HG02642 (cell line): Measurements from ENCODE around the gene TET2.

ENCODE experiments used
- ATAC-seq: cut with Tn5 transposase; IDR thresholded peaks from one replicate; pipeline ENCODE4 v1.9.1; 2021; ENCODE audit warnings: mild to moderate bottlenecking; ENCODE audit not compliant: unreplicated experiment, poor library complexity

The TET2 gene

GRCh38 chr4:105139646-105140045 is 7.0 kb upstream of the TET2 start:
- no peak for ATAC-seq

GRCh38 chr4:105140684-105141490 is 5.8 kb upstream of the TET2 start:
- peak; percentile 46 for ATAC-seq

GRCh38 chr4:105145156-105145902 is 1.3 kb upstream of the TET2 start:
- no peak for ATAC-seq

DNA sequence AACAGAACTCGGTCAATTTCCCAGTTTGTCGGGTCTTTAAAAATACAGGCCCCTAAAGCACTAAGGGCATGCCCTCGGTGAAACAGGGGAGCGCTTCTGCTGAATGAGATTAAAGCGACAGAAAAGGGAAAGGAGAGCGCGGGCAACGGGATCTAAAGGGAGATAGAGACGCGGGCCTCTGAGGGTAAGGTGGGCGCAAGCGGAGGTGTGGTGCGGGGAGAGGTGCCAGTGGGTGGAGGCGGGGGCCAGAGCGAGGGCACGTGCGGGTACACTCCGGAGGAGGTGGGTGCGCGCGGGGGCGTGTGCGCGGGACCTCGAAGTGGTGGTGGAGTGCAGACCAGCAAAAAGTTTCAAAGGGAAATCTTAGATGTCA is 787 bp upstream of the TET2 start:
- peak; percentile 23 for ATAC-seq

- ATAC-seq: peak; percentile 7
Measured at GRCh38 chr4:105147016-105147552, 408 bp downstream of the TET2 start.

GRCh38 chr4:105147553-105148161 is 981 bp downstream of the TET2 start:
- no peak for ATAC-seq

DNA sequence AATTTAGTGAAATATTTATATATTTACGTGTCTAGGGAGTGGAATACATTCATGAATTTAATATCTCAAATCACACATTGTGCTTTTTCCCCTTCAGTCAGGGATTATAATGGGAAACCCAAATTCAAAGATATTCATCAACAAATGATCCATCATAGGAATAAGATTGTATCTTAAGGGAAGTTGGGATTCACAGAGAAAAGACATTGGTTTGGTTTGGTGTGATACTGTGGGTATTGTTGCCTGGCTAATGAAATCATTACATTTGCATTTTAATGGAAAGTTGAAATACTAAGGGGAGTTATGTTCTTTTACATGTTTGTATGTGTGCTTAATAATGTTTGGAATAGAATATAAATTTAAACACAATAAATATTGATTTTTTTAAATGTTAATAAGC is 1.7 kb downstream of the TET2 start:
- ATAC-seq: no peak

GRCh38 chr4:105148776-105149175 is 2.1 kb downstream of the TET2 start:
- ATAC-seq: no peak

- ATAC-seq: no peak
Measured at GRCh38 chr4:105149771-105150170, 3.1 kb downstream of the TET2 start.

DNA sequence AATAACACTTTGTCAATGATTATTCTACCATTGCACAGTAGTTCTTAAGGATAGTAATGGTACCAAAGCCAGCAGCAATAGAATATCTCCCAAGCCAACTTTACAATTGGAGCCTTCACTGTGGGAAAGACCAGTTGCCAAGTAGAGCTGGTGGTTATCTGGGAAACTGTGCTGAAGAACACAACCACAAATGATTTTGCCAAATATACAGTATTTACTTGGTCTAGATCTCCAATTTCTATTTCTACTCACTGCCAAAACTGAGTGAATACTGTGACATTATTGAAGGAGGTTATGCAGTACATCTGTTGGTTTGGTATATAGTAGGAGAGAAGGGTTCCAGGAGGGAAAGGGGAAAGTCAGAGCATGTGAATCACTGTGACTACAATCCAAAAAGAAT is 3.8 kb downstream of the TET2 start:
- no peak for ATAC-seq

- no peak for ATAC-seq
Measured at GRCh38 chr4:105153749-105154148, 7.1 kb downstream of the TET2 start.

- ATAC-seq: no peak
Measured at GRCh38 chr4:105154576-105154975, 7.9 kb downstream of the TET2 start.

DNA sequence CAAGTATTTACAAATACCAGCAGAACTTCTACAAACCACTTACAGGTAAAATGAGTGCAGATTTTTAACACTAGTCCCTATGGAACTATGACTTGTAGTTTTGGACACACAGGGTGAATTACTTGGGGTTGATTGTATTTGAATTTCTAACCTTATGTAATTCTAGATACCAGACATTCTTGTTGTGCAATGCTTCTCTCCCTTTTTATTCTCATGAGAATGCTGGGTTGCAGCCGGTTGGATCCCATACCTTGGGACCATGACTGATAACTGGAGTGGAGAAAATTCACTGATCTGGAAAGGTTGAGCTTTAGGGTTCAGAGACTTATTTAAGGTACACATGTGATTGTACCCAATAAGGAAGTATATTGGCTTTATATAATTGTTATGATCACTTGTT is 8.8 kb downstream of the TET2 start:
- no peak for ATAC-seq

DNA sequence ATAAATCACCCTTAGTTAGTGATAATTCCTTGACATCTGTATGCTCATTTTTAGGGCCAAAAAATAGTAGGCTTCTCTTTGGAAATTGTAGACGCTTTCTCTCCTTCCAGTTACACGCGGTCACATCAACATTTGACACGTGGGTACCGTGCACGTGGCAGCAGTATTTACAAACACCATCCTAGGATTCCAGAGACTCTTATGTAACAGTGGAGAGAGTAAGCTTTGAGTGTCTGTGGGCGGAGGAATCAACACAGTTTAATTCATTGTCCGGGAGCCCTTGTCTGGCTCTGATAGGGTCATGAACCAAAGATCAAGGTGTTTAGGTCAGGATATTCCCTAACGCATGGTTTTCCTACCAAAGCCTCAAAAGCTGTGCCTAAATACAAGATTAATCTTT is 12.2 kb downstream of the TET2 start:
- ATAC-seq: no peak

DNA sequence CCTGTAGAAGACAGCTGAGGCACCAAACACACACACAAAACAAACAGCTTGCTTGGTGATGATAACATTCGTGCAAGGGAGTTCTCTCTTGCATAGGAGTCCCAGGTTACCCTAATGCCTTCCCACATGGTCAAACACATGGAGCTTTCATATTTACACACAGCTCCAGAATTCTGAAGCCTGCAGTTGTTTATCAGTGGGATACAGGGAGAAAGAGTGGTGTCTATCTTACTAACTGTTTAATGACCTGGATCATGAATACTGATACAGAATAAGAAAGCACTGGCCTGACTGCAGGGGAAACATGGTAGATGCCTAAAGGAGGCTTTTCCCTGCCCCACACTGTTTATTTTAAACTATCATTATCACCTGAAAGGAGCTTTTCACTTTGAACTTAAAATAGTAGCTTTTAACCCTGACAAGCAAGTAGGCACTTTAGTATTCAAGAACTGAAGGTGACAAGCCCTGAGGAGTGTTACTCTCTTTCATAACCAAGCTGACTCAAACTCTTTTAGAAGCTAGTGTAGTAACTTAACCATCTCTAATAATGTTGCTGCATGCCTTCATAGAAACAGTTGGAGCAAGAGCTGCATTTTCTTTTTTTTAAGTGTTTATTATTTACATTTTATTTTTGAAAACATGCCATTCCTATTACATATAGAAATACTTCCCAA is 15.6 kb downstream of the TET2 start:
- peak; percentile 54 for ATAC-seq

GRCh38 chr4:105164548-105164947 is 17.9 kb downstream of the TET2 start:
- no peak for ATAC-seq

- ATAC-seq: no peak
Measured at GRCh38 chr4:105166066-105166465, 19.4 kb downstream of the TET2 start.

GRCh38 chr4:105170711-105171110 is 24.0 kb downstream of the TET2 start:
- no peak for ATAC-seq

DNA sequence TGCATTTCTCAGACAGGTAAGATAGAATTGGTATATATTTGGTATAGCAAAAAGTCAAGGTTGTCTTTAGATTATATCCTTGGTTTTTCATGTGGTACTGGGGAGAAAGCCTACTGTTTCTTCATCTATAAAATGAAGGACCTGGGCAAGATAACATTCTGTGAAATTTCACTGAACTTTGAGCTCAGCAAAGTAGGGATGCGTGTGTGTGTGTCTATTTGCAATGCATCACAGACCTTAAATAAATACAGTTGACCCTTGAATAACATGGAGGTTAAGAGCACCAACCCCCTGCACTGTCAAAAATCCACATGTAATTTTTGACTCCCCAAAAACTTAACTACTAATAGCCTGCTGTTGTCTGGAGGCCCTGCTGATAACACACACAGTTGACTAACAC is 25.2 kb downstream of the TET2 start:
- ATAC-seq: no peak

DNA sequence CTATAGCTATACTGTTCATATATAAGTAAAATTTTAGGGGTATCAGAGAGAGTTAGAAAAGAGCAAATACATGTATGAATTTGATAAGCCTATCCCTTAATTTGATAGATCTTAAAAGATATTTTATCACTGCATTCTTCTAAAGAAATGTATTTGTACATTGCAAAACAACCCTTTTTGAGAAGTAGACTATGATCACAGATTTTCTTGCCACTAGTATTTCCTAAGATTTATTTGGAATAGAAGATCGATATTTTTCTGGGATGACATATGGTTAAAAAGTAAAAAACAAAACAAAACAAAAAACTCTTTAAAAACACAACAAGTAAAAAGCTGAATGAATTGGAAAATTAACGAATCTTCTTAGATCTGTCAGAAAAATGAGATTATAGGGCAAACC is 27.4 kb downstream of the TET2 start:
- no peak for ATAC-seq
